HG03457 (cell line): ENCODE results near the gene ZNF236.
A peak's percentile ranks its signal among the peaks of the same experiment; 100 is the strongest.
"Not testable (repeated sequence)": the region's sequence is repeated elsewhere in the genome, so short reads cannot be mapped to it uniquely, and the experiment has no call there.

Experiments used
- ATAC-seq: cut with Tn5 transposase; IDR thresholded peaks from one replicate; pipeline ENCODE4 v1.9.1; 2021; ENCODE audit warnings: moderate number of reproducible peaks; ENCODE audit not compliant: unreplicated experiment

ZNF236 gene

GRCh38 chr18:76822506-76823160 lies at the start of gene ZNF236:
Gene ZNF236, plus strand, starts transcription at chr18:76822557. Its CDS starts 51 bp downstream, at chr18:76822608.
- peak; percentile 41 for ATAC-seq

DNA sequence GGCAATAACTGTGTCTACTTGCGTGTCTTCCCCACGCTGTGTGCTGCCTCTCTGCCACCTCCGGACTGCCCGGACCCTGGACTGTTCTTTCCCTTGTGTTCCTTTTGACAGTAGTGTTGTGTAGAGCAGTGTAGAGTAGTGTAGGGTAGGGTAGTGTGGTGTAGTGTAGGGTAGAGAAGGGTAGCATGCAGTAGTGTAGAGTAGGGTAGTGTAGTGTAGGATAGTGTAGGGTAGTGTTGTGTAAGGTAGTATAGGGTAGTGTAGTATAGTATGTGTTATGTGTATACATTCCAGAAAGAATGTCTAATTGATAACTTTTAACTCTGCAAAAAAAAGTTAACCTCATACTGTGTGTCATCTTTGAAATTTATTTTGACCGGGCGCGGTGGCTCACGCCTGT lies 49.7 kb upstream of the ZNF236 start:
- ATAC-seq, result no peak

DNA sequence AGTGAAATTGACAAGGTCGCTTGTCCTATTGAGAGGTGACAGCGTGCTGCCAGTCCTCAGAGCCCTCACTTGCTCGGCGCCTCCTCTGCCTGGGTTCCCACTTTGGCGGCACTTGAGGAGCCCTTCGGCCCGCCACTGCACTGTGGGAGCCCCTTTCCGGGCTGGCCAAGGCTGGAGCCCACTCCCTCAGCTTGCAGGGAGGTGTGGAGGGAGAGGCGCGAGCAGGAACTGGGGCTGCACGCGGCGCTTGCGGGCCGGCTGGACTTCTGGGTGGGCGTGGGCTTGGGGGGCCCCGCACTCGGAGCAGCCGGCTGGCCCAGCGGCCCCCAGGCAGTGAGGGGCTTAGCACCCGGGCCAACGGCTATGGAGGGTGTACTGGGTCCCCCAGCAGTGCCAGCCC lies 45.3 kb upstream of the ZNF236 start:
- ATAC-seq, result not testable (repeated sequence)

DNA sequence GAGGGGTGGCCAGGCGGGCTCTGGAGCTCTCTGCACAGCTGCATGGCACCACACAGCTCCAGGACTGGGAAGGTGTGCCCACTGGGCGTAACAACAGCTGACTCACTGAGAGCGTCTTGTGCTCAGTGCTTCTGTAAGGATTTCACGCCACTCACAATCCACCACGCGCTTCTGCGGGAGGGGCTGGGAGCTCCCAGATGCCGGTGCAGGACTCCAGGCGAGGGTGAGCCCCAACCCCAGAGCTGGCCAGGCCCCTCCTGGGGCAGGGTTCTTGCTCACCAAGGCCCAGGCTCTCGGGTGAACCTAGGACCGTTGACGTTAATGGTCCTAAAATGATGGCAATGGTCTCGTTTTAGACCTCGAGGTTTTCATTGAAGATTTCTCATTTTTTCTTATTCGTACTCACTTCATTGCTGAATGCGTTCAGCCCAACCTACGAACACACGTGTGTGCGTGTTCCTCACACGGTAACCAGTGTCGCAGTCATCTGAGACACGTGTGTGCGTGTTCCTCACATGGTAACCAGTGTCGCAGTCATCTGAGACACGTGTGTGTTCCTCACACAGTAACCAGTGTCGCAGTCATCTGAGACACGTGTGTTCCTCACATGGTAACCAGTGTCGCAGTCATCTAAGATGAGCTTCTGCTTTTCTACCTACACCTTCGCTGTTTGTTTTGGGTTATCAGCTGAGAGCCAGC lies 38.4 kb upstream of the ZNF236 start:
- ATAC-seq, result no peak

DNA sequence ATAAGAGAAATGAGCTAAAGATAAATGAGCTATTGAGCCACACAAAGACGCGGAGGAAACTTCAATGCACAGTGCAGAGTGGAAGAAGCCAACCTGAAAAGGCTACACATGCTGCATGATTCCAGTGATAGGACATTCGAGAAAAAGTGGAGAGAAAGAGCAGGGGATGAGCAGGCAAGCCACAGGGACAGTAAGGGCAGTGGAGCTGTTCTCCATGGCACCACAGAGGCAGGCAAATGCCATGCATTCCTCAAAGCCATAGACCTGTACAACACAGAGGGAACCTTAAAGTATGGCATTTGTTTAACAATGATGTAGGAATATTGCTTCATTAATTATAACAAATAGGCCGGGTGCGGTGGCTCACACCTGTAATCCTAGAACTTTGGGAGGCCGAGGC lies 36.5 kb upstream of the ZNF236 start:
- no peak for ATAC-seq

DNA sequence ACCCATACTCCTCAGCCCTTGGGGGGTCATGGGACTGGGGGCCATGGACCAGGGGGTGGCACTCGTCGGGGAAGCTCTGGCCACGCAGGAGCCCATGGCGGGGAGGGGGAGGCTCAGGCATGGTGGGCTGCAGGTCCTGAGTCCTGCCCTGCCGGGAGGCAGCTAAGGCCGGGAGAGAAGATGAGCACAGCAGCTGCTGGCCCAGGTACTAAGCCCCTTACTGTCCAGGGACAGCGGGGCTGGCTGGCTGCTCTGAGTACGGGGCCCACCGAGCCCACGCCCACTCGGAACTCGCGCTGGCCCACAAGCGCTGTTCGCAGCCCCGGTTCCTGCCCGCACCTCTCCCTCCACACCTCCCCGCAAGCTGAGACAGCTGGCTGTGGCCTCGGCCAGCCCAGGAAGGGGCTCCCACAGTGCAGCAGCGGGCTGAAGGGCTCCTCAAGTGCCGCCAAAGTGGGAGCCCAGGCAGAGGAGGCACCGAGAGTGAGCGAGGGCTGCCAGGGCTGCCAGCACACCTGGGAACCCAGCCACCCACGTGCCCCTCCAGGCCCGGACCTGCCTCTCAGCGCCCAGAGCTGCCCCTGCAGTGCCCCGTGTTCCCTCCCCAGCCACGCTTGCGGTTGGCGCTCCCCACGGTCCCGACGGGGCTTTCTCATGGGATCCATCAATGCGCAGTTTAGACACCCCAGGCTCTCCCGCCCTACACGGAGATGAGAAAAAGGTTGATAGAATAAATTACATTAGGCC lies 33.6 kb upstream of the ZNF236 start:
- ATAC-seq, result no peak

- no peak for ATAC-seq
Observed at GRCh38 chr18:76791106-76791505, 31.3 kb upstream of the ZNF236 start.

DNA sequence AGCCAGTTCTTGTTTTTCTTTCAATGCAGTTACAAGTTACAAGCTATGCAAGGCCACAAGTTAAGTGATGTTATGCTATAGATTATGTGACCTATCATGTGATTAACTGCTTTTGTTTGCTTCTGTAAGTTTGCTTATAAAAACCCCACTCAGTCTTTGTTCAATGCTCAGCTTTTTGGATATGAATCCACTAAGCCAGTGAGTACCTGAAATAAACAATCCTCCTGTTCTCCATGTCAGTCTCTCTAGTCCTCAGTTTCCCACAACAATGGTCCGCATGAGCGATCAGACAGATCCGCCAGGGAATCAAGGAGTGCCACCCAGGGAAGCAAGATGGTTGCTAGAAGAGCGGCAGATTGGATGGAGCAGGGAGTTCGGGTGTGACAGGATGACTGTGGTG lies 30.7 kb upstream of the ZNF236 start:
- ATAC-seq, result no peak

- ATAC-seq, result no peak
Observed at GRCh38 chr18:76794326-76794725, 28.0 kb upstream of the ZNF236 start.

- peak; percentile 95 for ATAC-seq
Observed at GRCh38 chr18:76801567-76802505, 20.5 kb upstream of the ZNF236 start.

- no peak for ATAC-seq
Observed at GRCh38 chr18:76803413-76803812, 18.9 kb upstream of the ZNF236 start.

DNA sequence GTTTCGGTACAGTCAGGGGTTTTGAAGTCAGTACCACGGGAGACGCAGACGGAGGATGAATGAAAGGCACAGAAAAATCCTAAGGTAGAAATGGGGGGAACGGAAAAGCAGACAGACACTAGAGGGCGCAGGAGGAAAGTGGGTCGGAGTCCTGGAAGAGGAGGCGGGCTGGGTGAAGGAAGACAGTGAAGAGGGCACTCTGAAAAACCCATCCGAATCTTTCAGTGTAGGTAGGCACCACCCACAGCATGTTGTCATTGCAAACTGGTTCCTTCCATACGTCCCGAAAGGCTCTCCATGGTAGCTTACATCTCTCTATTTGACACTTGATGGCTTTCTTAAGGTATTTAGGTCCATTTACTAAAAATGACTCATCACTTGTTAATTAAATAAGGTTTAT lies 18.5 kb upstream of the ZNF236 start:
- peak; percentile 58 for ATAC-seq

DNA sequence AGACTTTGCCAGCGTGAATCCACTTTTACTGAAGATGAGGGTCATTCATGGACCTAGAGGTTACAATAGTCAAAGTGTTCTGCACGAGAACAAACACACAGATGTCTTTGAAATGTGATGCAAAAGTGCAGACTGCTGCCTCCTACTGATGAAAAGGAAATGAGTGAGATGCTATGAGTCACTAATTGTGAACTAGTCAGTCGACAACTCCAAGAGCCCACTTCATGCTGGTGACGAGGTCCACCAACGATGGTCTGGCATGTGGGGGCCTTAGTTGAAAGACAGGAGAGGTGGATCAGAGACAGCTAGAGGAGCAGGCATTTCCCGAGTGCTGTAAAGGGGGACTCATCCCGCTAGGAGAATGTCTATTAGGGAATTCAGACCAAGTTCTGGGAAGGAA lies 17.1 kb upstream of the ZNF236 start:
- no peak for ATAC-seq

DNA sequence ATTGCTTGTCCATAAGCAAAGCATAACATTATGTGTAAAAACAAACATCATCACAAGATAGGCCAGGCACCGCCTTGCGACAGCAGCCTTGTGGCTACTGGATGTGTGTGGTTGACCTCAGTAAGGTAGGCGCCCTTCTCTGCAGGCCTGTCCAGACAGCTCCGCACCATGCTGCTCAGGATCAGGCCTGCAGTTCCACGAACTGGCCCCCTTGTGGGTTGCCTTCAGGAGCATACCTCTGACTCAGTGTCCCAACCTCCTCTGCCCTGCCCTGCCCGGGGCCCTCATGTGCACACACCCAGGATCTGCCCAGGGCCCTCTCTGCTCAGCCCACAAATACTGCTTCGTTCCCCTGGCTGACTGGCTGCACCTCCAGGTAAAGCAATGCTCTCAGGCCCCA lies 16.1 kb upstream of the ZNF236 start:
- ATAC-seq, result no peak

GRCh38 chr18:76808561-76808960 lies 13.8 kb upstream of the ZNF236 start:
- no peak for ATAC-seq

GRCh38 chr18:76811530-76811929 lies 10.8 kb upstream of the ZNF236 start:
- ATAC-seq, result peak; percentile 54

GRCh38 chr18:76814256-76814655 lies 8.1 kb upstream of the ZNF236 start:
- no peak for ATAC-seq

GRCh38 chr18:76816127-76816526 lies 6.2 kb upstream of the ZNF236 start:
- no peak for ATAC-seq

DNA sequence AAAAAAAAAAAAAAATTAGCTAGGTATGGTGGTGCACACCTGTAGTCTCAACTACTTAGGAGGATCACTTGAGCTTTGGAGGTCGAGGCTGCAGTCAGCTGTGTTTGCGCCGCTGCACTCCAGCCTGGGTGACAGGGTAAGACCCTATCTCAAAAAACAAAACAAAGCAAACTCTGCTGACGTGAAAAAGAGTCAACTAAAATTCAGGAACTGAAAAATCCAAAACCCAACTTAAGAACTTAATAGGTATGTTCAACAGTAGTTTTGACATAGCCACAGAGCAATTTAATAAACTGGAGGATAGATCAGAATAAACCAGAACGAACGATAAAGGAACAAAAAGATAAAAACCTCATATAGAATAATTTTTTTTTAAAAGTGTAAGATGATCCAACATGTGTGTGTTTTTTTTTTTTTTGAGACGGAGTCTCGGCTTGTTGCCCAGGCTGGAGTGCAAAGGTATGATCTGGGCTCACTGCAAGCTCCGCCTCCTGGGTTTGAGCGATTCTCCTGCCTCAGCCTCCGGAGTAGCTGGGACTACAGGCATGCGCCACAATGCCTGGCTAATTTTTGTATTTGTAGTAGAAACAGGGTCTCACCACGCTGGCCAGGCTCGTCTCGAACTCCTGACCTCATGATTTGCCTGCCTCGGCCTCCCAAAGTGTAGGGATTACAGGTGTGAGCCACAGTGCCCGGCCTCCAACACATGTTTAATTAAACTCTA lies 4.3 kb upstream of the ZNF236 start:
- no peak for ATAC-seq

DNA sequence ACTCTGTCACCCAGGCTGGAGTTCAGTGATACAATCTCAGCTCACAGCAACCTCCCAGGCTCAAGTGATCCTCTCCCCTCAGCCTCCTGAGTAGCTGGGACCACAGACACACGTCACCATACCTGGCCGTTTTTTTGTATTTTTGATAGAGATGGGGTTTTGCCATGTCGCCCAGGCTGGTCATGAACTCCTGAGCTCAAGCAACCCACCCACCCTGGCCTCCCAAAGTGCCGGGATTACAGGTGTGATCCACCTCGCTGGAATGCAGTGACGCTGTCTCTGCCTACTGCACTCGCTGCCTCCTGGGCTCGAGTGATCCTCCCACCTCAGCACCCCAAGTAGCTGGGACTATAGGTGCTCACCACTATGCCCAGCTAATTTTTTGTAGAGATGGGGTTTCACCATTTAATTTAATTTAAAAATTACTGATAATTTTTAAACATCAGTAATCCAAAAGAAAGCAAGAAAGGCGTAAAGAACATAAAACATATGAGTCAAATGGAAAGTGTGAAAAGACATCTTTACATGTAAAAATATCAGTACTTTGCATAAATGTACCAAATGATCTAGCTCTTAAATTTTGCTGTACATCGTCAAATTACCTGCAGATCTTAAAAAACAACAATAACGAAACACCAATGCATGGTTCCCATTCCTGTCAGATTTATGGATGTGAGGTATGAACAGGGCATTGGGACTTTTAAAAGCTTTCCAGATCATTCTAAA lies 2.8 kb upstream of the ZNF236 start:
- ATAC-seq, result no peak
